HepG2 (cell line): ENCODE measurements around the gene COQ5. TPM values are rescaled to one million over a fixed set of nuclear protein-coding genes. Genes with fewer than 3 reads are reported as not detected.

Experiments
- ARID3A ChIP-seq: IDR thresholded peaks from 2 replicates; pipeline ENCODE4 v1.6.1; 2012; ENCODE audit warnings: low read depth, low read length, improper control_type of control experiment
- CHD4 ChIP-seq: fragments of 200-600 bp; sonication (generic); IDR thresholded peaks from 2 replicates; pipeline ENCODE4 v1.7.0; 2017; ENCODE audit warnings: mild to moderate bottlenecking, low read length, borderline replicate concordance
- KDM6A ChIP-seq: IDR thresholded peaks from 2 replicates; pipeline ENCODE4 v1.6.1; 2016; ENCODE audit warnings: low read depth
- KLF12 ChIP-seq: sonication (generic); formaldehyde crosslinking; IDR thresholded peaks from 2 replicates; pipeline ENCODE4 v1.4.0; 2020; ENCODE audit warnings: missing genetic modification reagents, borderline replicate concordance
- NFE2 ChIP-seq: sonication (generic); formaldehyde crosslinking; IDR thresholded peaks from 2 replicates; pipeline ENCODE4 v1.4.0; 2020; ENCODE audit warnings: missing genetic modification reagents
- NFYC ChIP-seq: IDR thresholded peaks from 2 replicates; pipeline ENCODE4 v1.6.1; 2016; ENCODE audit warnings: missing genetic modification reagents, missing compliant biosample characterization
- NR2F1 ChIP-seq, 2 experiments: fragments of 450-650 bp in 1 of 2; formaldehyde crosslinking in 1 of 2; IDR thresholded peaks; 2 replicates each; pipeline versions ENCODE4 v1.5.0 to v1.6.1; 2016 to 2020; ENCODE audit warnings: mild to moderate bottlenecking in 1 of 2, missing compliant biosample characterization in 1 of 2, missing genetic modification reagents in 1 of 2, moderate library complexity in 1 of 2
- PAWR ChIP-seq: sonication (generic); formaldehyde crosslinking; IDR thresholded peaks from 2 replicates; pipeline ENCODE4 v1.4.0; 2020; ENCODE audit warnings: missing genetic modification reagents, mild to moderate bottlenecking, borderline replicate concordance
- TBX2 ChIP-seq: sonication (generic); formaldehyde crosslinking; IDR thresholded peaks from 2 replicates; pipeline ENCODE4 v1.5.0; 2020; ENCODE audit warnings: missing genetic modification reagents, mild to moderate bottlenecking, borderline replicate concordance
- THAP7 ChIP-seq: sonication (generic); formaldehyde crosslinking; IDR thresholded peaks from 2 replicates; pipeline ENCODE4 v1.8.1; 2023; ENCODE audit warnings: mild to moderate bottlenecking, missing genetic modification reagents
- TSC22D2 ChIP-seq: sonication (generic); formaldehyde crosslinking; IDR thresholded peaks from 2 replicates; pipeline ENCODE4 v1.5.1; 2020; ENCODE audit warnings: missing genetic modification reagents, mild to moderate bottlenecking, borderline replicate concordance
- ZBTB49 ChIP-seq: sonication (generic); formaldehyde crosslinking; IDR thresholded peaks from 2 replicates; pipeline ENCODE4 v1.4.0; 2020; ENCODE audit warnings: missing genetic modification reagents, borderline replicate concordance
- ZFP37 ChIP-seq: sonication (generic); formaldehyde crosslinking; IDR thresholded peaks from 2 replicates; pipeline ENCODE4 v1.4.0; 2020; ENCODE audit warnings: missing genetic modification reagents, borderline replicate concordance
- ZNF331 ChIP-seq: sonication (generic); formaldehyde crosslinking; IDR thresholded peaks from 2 replicates; pipeline ENCODE4 v1.4.0; 2020; ENCODE audit warnings: missing genetic modification reagents
- ZNF496 ChIP-seq: sonication (generic); formaldehyde crosslinking; IDR thresholded peaks from 2 replicates; pipeline ENCODE4 v1.8.1; 2023; ENCODE audit warnings: mild to moderate bottlenecking, moderate library complexity, missing genetic modification reagents; ENCODE audit not compliant: insufficient replicate concordance
- ZNF564 ChIP-seq: sonication (generic); formaldehyde crosslinking; IDR thresholded peaks from 2 replicates; pipeline ENCODE4 v1.8.1; 2023; ENCODE audit warnings: mild to moderate bottlenecking, missing genetic modification reagents
- ZNF567 ChIP-seq: sonication (generic); formaldehyde crosslinking; IDR thresholded peaks from 2 replicates; pipeline ENCODE4 v1.8.1; 2023; ENCODE audit warnings: mild to moderate bottlenecking, missing genetic modification reagents, borderline replicate concordance
- ZNF672 ChIP-seq: sonication (generic); formaldehyde crosslinking; IDR thresholded peaks from 2 replicates; pipeline ENCODE4 v1.8.1; 2022; ENCODE audit warnings: missing genetic modification reagents
- ZNF773 ChIP-seq: sonication (generic); formaldehyde crosslinking; IDR thresholded peaks from 2 replicates; pipeline ENCODE4 v1.4.0; 2020; ENCODE audit warnings: missing genetic modification reagents, borderline replicate concordance
- ZZZ3 ChIP-seq: sonication (generic); formaldehyde crosslinking; IDR thresholded peaks from 2 replicates; pipeline ENCODE4 v1.4.0; 2020; ENCODE audit warnings: missing genetic modification reagents, mild to moderate bottlenecking, borderline replicate concordance
- polyA plus RNA-seq, 8 experiments: library from polyadenylated mRNA; depleted of rRNA in 3 of 8; stranded (reverse) in 7 of 8; unstranded in 1 of 8; fragments of >200 nt; fragmentation: Illumina TruSeq in 4 of 8; extraction: Trizol in 4 of 8; gene quantifications; 2 replicates each; pipeline versions ENCODE4 v1.2.1 to v1.2.3, GENCODE V29; 2011 to 2016; ENCODE audit warnings: low read depth in 4 of 8, missing spikeins in 1 of 8, mixed read lengths in 1 of 8; ENCODE audit not compliant: insufficient read depth in 1 of 8
- total RNA-seq, 5 experiments: library from RNA; depleted of rRNA; stranded (reverse); fragments of >200 nt; fragmentation: Illumina TruSeq; extraction: Trizol; gene quantifications; 2 replicates each; pipeline ENCODE4 v1.2.3, GENCODE V29; 2016; ENCODE audit warnings: low read depth in 1 of 5

COQ5 gene
- total and polyA plus RNA-seq, 2 of the 13 experiments (the other 11 are each of a cell fraction or from before 2014, with no cell fraction given) = 36.4 to 41.5 TPM

GRCh38 chr12:120495731-120496412 is 33.1 kb downstream of the COQ5 start, which contains the start of gene DYNLL1 (continued):
- no peak for TF ChIP-seq KDM6A (CRISPR knock-in tag)
- TF ChIP-seq ZBTB49 (CRISPR knock-in tag) = no peak
- TF ChIP-seq NR2F1 (CRISPR knock-in tag; IDR thresholded peaks at IDR 0.05) = no peak
- no peak for TF ChIP-seq TSC22D2
- TF ChIP-seq ZNF672 = no peak
- TF ChIP-seq ZFP37 = no peak
- no peak for TF ChIP-seq ZZZ3 (CRISPR knock-in tag)
- peak; percentile 97 for TF ChIP-seq NFYC (CRISPR knock-in tag)
- TF ChIP-seq ARID3A = no peak; the same call in 1 of the 2 replicates
- TF ChIP-seq ZNF564 = no peak
- no peak for TF ChIP-seq NFE2 (CRISPR knock-in tag)
- no peak for TF ChIP-seq ZNF567 (CRISPR knock-in tag)
- TF ChIP-seq THAP7 (CRISPR knock-in tag) = peak; percentile 56; the same call in 1 of the 2 replicates
- no peak for TF ChIP-seq ZNF331 (CRISPR knock-in tag)
- TF ChIP-seq TBX2 (CRISPR knock-in tag) = peak; percentile 68; the same call in 1 of the 2 replicates
- no peak for TF ChIP-seq ZNF496 (CRISPR knock-in tag)
- TF ChIP-seq PAWR (CRISPR knock-in tag) = no peak
- TF ChIP-seq CHD4 = no peak
- no peak for TF ChIP-seq ZNF773
- peak; percentile 75 for TF ChIP-seq KLF12
